Measurements from ENCODE around the gene SMIM7. TPM values are rescaled to one million over a fixed set of nuclear protein-coding genes. Genes with fewer than 3 reads are reported as not detected.
A peak's percentile ranks its signal among the peaks of the same experiment; 100 is the strongest.

Gene SMIM7
- total RNA-seq, 3 donors from 2014 or later, result 61.2 to 88.8 (median 70.1) TPM

- intact Hi-C loops (cut with DNase I, micrococcal nuclease), result no loop called here
- peak; percentile 34 for ATAC-seq
- H3K4me3 ChIP-seq, result no peak overlapping the region
Observed at GRCh38 chr19:16620584-16620983, 39.4 kb downstream of the SMIM7 start.

GRCh38 chr19:16620018-16620417 is 39.9 kb downstream of the SMIM7 start:
- H3K4me1 ChIP-seq (ENCODE audit: low read depth), result peaks cover 9% of the 10 kb centered on the region
- no peak for DNase-seq
- no peak for ATAC-seq
- no peak overlapping the region for H3K4me3 ChIP-seq
- no peak for TF ChIP-seq CTCF (IDR thresholded peaks at IDR 0.05)
- no peaks in the 10 kb centered on the region for H3K9me3 ChIP-seq
- no peaks in the 10 kb centered on the region for H3K36me3 ChIP-seq (ENCODE audit: low read depth)
- intact Hi-C loops (cut with DNase I, micrococcal nuclease), result no loop called here

More at GRCh38 chr19:16620584-16620983, 39.4 kb downstream of the SMIM7 start:
- no peak for DNase-seq
- no peaks in the 10 kb centered on the region for H3K36me3 ChIP-seq (ENCODE audit: low read depth)
- peaks cover 13% of the 10 kb centered on the region for H3K4me1 ChIP-seq (ENCODE audit: low read depth)
- H3K9me3 ChIP-seq, result no peaks in the 10 kb centered on the region
- TF ChIP-seq CTCF (IDR thresholded peaks at IDR 0.05), result no peak

GRCh38 chr19:16619457-16619856 is 40.5 kb downstream of the SMIM7 start:
- ATAC-seq (peak; percentile 16), DNase-seq (no peak)
- no peaks in the 10 kb centered on the region for H3K9me3 ChIP-seq

GRCh38 chr19:16618248-16618647 is 41.7 kb downstream of the SMIM7 start:
- no peak for DNase-seq
- intact Hi-C loops (cut with DNase I, micrococcal nuclease), result no loop called here
- H3K4me3 ChIP-seq, result no peak overlapping the region
- no peak for TF ChIP-seq CTCF (IDR thresholded peaks at IDR 0.05)
- no peaks in the 10 kb centered on the region for H3K9me3 ChIP-seq
- peaks cover 9% of the 10 kb centered on the region for H3K4me1 ChIP-seq (ENCODE audit: low read depth)
- ATAC-seq, result no peak
- H3K36me3 ChIP-seq (ENCODE audit: low read depth), result no peaks in the 10 kb centered on the region

More at GRCh38 chr19:16619457-16619856, 40.5 kb downstream of the SMIM7 start:
- no peak for TF ChIP-seq CTCF (IDR thresholded peaks at IDR 0.05)
- Histone ChIP-seq H3K36me3 (ENCODE audit: low read depth) (no peaks in the 10 kb centered on the region), H3K4me1 (ENCODE audit: low read depth) (peaks cover 9% of the 10 kb centered on the region), H3K4me3 (no peak overlapping the region)
- intact Hi-C loops (cut with DNase I, micrococcal nuclease), result no loop called here

- no peak for TF ChIP-seq CTCF (IDR thresholded peaks at IDR 0.05)
- DNase-seq (no peak), ATAC-seq (no peak)
- Histone ChIP-seq H3K4me1 (ENCODE audit: low read depth) (peaks cover 9% of the 10 kb centered on the region), H3K9me3 (no peaks in the 10 kb centered on the region), H3K36me3 (ENCODE audit: low read depth) (no peaks in the 10 kb centered on the region), H3K4me3 (no peak overlapping the region)
- intact Hi-C loops (cut with DNase I, micrococcal nuclease), result no loop called here
Observed at GRCh38 chr19:16615808-16616207, 44.1 kb downstream of the SMIM7 start.

- DNase-seq (no peak), ATAC-seq (no peak)
- intact Hi-C loops (cut with DNase I, micrococcal nuclease), result no loop called here
- no peak overlapping the region for H3K4me3 ChIP-seq
- peaks cover 15% of the 10 kb centered on the region for H3K4me1 ChIP-seq (ENCODE audit: low read depth)
- H3K9me3 ChIP-seq, result no peaks in the 10 kb centered on the region
- H3K36me3 ChIP-seq (ENCODE audit: low read depth), result no peaks in the 10 kb centered on the region
- no peak for TF ChIP-seq CTCF (IDR thresholded peaks at IDR 0.05)
Observed at GRCh38 chr19:16614941-16615340, 45.0 kb downstream of the SMIM7 start.
